ENCODE measurements around the gene ZNF366.

DNA sequence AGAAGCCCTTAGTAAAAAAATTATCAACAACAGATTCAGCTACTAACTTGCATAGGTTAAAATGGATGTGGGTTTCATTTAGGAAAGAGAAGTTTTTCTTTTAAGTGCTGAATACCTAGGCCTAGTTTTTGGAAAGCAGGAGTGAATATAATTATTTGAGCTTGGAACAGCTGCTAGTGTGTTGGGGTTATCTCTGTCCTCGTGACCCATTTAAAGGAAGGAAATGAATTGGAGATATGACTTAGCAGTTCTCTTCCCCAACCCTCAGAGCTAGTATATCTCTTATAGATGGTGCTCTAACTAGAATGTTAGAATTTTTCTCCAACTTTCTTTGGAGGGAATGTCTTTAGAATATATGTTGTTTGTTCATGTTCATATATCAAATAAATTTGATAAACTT lies 38.6 kb downstream of the ZNF366 start:
- no peak for TF ChIP-seq POLR2AphosphoS5 (IDR thresholded peaks at IDR 0.05; ENCODE audit: low read depth)
- TF ChIP-seq, protein P1, sequence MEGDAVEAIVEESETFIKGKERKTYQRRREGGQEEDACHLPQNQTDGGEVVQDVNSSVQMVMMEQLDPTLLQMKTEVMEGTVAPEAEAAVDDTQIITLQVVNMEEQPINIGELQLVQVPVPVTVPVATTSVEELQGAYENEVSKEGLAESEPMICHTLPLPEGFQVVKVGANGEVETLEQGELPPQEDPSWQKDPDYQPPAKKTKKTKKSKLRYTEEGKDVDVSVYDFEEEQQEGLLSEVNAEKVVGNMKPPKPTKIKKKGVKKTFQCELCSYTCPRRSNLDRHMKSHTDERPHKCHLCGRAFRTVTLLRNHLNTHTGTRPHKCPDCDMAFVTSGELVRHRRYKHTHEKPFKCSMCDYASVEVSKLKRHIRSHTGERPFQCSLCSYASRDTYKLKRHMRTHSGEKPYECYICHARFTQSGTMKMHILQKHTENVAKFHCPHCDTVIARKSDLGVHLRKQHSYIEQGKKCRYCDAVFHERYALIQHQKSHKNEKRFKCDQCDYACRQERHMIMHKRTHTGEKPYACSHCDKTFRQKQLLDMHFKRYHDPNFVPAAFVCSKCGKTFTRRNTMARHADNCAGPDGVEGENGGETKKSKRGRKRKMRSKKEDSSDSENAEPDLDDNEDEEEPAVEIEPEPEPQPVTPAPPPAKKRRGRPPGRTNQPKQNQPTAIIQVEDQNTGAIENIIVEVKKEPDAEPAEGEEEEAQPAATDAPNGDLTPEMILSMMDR (IDR thresholded peaks at IDR 0.05; ENCODE audit: insufficient read depth, low read length): no peak
